Measurements from ENCODE around the gene RAB11FIP4.
A peak's percentile ranks its signal among the peaks of the same experiment; 100 is the strongest.

The RAB11FIP4 gene

GRCh38 chr17:31556969-31557645 lies 165.6 kb downstream of the RAB11FIP4 start:
- Histone ChIP-seq H3K36me3 (no peaks in the 10 kb centered on the region), H3K9me3 (ENCODE audit: severe bottlenecking) (no peaks in the 10 kb centered on the region), H3K4me3 (ENCODE audit: low read depth, low read length) (no peak overlapping the region), H3K27me3 (ENCODE audit: insufficient read depth, low read depth, severe bottlenecking) (peaks cover 8% of the 10 kb centered on the region), H3K27ac (no peak overlapping the region)
- peak; percentile 82 for DNase-seq
- TF ChIP-seq CTCF (IDR thresholded peaks at IDR 0.05; ENCODE audit: low read depth, low read length), result no peak

- peaks cover 8% of the 10 kb centered on the region for H3K27me3 ChIP-seq (ENCODE audit: insufficient read depth, low read depth, severe bottlenecking)
These were observed 167.5 kb downstream of the RAB11FIP4 start for GRCh38 chr17:31558748-31559583.

GRCh38 chr17:31559584-31560501 lies 168.4 kb downstream of the RAB11FIP4 start:
- Histone ChIP-seq H3K9me3 (ENCODE audit: severe bottlenecking) (no peaks in the 10 kb centered on the region), H3K27ac (no peak overlapping the region), H3K27me3 (ENCODE audit: insufficient read depth, low read depth, severe bottlenecking) (peaks cover 8% of the 10 kb centered on the region), H3K36me3 (no peaks in the 10 kb centered on the region), H3K4me3 (ENCODE audit: low read depth, low read length) (no peak overlapping the region)
- DNase-seq, result no peak
- TF ChIP-seq CTCF (IDR thresholded peaks at IDR 0.05; ENCODE audit: low read depth, low read length), result no peak

More at GRCh38 chr17:31558748-31559583, 167.5 kb downstream of the RAB11FIP4 start:
- TF ChIP-seq CTCF (IDR thresholded peaks at IDR 0.05; ENCODE audit: low read depth, low read length), result peak; percentile 64
- peak; percentile 76 for DNase-seq
- Histone ChIP-seq H3K9me3 (ENCODE audit: severe bottlenecking) (no peaks in the 10 kb centered on the region), H3K4me3 (ENCODE audit: low read depth, low read length) (peak overlapping the region; percentile 48), H3K27ac (peak overlapping the region; percentile 66), H3K36me3 (no peaks in the 10 kb centered on the region)

GRCh38 chr17:31560616-31561235 lies 169.3 kb downstream of the RAB11FIP4 start:
- Histone ChIP-seq H3K9me3 (ENCODE audit: severe bottlenecking) (no peaks in the 10 kb centered on the region), H3K36me3 (no peaks in the 10 kb centered on the region), H3K27ac (no peak overlapping the region), H3K27me3 (ENCODE audit: insufficient read depth, low read depth, severe bottlenecking) (peaks cover 8% of the 10 kb centered on the region), H3K4me3 (ENCODE audit: low read depth, low read length) (no peak overlapping the region)
- no peak for DNase-seq
- TF ChIP-seq CTCF (IDR thresholded peaks at IDR 0.05; ENCODE audit: low read depth, low read length), result no peak

Measured in WERI-Rb-1 (cell line).